Liver (tissue), 9 donors: ENCODE measurements around the gene OR52A1. TPM values are rescaled to one million over a fixed set of nuclear protein-coding genes. Genes with fewer than 3 reads are reported as not detected.

Experiments
- DNase-seq: peaks from one replicate; pipeline ENCODE4 v3.0.0-alpha.2; 2017; ENCODE audit warnings: low spot score
- H3K27ac ChIP-seq, 2 donors: one replicate each; pipeline ENCODE4 v1.7.0; 2013; ENCODE audit warnings: inconsistent platforms in 2 of 2, low read length in 2 of 2, control low read depth in 1 of 2, low read depth in 1 of 2, mild to moderate bottlenecking in 1 of 2
- H3K27me3 ChIP-seq, 4 donors: one replicate each; pipeline versions ENCODE4 v1.6.1 to v1.7.0; 2013; ENCODE audit warnings: low read length in 3 of 4, inconsistent platforms in 1 of 4, mild to moderate bottlenecking in 1 of 4, moderate library complexity in 1 of 4; ENCODE audit not compliant: control insufficient read depth in 4 of 4, insufficient read depth in 4 of 4
- H3K36me3 ChIP-seq, 4 donors: one replicate each; pipeline versions ENCODE4 v1.6.1 to v1.7.0; 2013; ENCODE audit warnings: low read length in 3 of 4, mild to moderate bottlenecking in 3 of 4, low read depth in 1 of 4, moderate library complexity in 1 of 4; ENCODE audit not compliant: control insufficient read depth in 4 of 4, insufficient read depth in 3 of 4
- H3K4me1 ChIP-seq, 4 donors: one replicate each; pipeline versions ENCODE4 v1.6.1 to v1.7.0; 2013; ENCODE audit warnings: low read length in 3 of 4, mild to moderate bottlenecking in 3 of 4, moderate library complexity in 1 of 4; ENCODE audit not compliant: control insufficient read depth in 4 of 4, insufficient read depth in 4 of 4
- H3K4me3 ChIP-seq, 3 donors: one replicate each; pipeline versions ENCODE4 v1.6.1 to v1.7.0; 2013; ENCODE audit warnings: low read length in 3 of 3, control low read depth in 1 of 3, low read depth in 1 of 3, mild to moderate bottlenecking in 1 of 3
- H3K9ac ChIP-seq, 2 donors: one replicate each; pipeline ENCODE4 v1.7.0; 2013; ENCODE audit warnings: low read length in 2 of 2, mild to moderate bottlenecking in 2 of 2, moderate library complexity in 2 of 2, control low read depth in 1 of 2, low read depth in 1 of 2
- H3K9me3 ChIP-seq, 4 donors: one replicate each; pipeline versions ENCODE4 v1.6.1 to v1.7.0; 2013; ENCODE audit warnings: low read length in 3 of 4; ENCODE audit not compliant: control insufficient read depth in 4 of 4
- ATF3 ChIP-seq: IDR thresholded peaks from 2 replicates; pipeline ENCODE4 v1.6.1; 2016; ENCODE audit warnings: antibody characterized with exemption
- CTCF ChIP-seq: fragments of 150-350 bp; IDR thresholded peaks from 2 replicates; pipeline ENCODE4 v1.5.1; 2017; ENCODE audit warnings: improper control_type of control experiment, low read depth, low read length; ENCODE audit not compliant: missing input control
- EGR1 ChIP-seq, 2 donors: IDR thresholded peaks; 2 replicates each; pipeline ENCODE4 v1.6.1; 2016 to 2018; ENCODE audit warnings: antibody characterized with exemption in 2 of 2, low read depth in 2 of 2
- FOXA1 ChIP-seq: IDR thresholded peaks from 2 replicates; pipeline ENCODE4 v1.6.1; 2016; ENCODE audit warnings: antibody characterized with exemption
- FOXA2 ChIP-seq: IDR thresholded peaks from 2 replicates; pipeline ENCODE4 v1.6.1; 2016; ENCODE audit warnings: antibody characterized with exemption
- GABPA ChIP-seq, 2 donors: IDR thresholded peaks in 1 of 2; conservative IDR thresholded peaks in 1 of 2; 2 replicates each; pipeline ENCODE4 v1.6.1; 2016; ENCODE audit warnings: antibody characterized with exemption in 2 of 2, mild to moderate bottlenecking in 1 of 2, moderate library complexity in 1 of 2
- HNF4A ChIP-seq, 2 donors: conservative IDR thresholded peaks; 2 replicates each; pipeline ENCODE4 v1.6.1; 2016; ENCODE audit warnings: antibody characterized with exemption in 2 of 2, mild to moderate bottlenecking in 2 of 2
- HNF4G ChIP-seq: IDR thresholded peaks from 2 replicates; pipeline ENCODE4 v1.6.1; 2016; ENCODE audit warnings: antibody characterized with exemption
- JUND ChIP-seq, 2 donors: IDR thresholded peaks; 2 replicates each; pipeline ENCODE4 v1.6.1; 2016; ENCODE audit warnings: antibody characterized with exemption in 2 of 2
- MAX ChIP-seq: IDR thresholded peaks from 2 replicates; pipeline ENCODE4 v1.6.1; 2016; ENCODE audit warnings: antibody characterized with exemption
- NR2F2 ChIP-seq: IDR thresholded peaks from 2 replicates; pipeline ENCODE4 v1.6.1; 2016; ENCODE audit warnings: antibody characterized with exemption
- RAD21 ChIP-seq, 2 donors: IDR thresholded peaks; 2 replicates each; pipeline ENCODE4 v1.6.1; 2016; ENCODE audit warnings: antibody characterized with exemption in 2 of 2, mild to moderate bottlenecking in 2 of 2
- REST ChIP-seq: IDR thresholded peaks from 2 replicates; pipeline ENCODE4 v1.6.1; 2016; ENCODE audit warnings: antibody characterized with exemption, mild to moderate bottlenecking
- RXRA ChIP-seq, 2 donors: IDR thresholded peaks; 2 replicates each; pipeline ENCODE4 v1.6.1; 2017 to 2018; ENCODE audit warnings: antibody characterized with exemption in 2 of 2, mild to moderate bottlenecking in 1 of 2
- SP1 ChIP-seq: IDR thresholded peaks from 2 replicates; pipeline ENCODE4 v1.6.1; 2018; ENCODE audit warnings: antibody characterized with exemption, mild to moderate bottlenecking
- TAF1 ChIP-seq: conservative IDR thresholded peaks from 2 replicates; pipeline ENCODE4 v1.6.1; 2016; ENCODE audit warnings: antibody characterized with exemption, mild to moderate bottlenecking
- YY1 ChIP-seq: IDR thresholded peaks from 2 replicates; pipeline ENCODE4 v1.6.1; 2016; ENCODE audit warnings: antibody characterized with exemption, mild to moderate bottlenecking
- ZBTB33 ChIP-seq: IDR thresholded peaks from 2 replicates; pipeline ENCODE4 v1.6.1; 2016; ENCODE audit warnings: antibody characterized with exemption
- WGBS: extraction: QIAGEN DNeasy Blood & Tissue Kit; methylation state at CpG from one replicate; pipeline ENCODE4 v1.1.7; 2013; 5-methylcytosine and 5-hydroxymethylcytosine counted together
- polyA plus RNA-seq, 2 donors: library from polyadenylated mRNA; stranded (reverse) in 1 of 2; unstranded in 1 of 2; fragments of 200-250 nt in 1 of 2; fragments of >200 nt in 1 of 2; fragmentation: Nextera tagmentation in 1 of 2; extraction: Ambion mirVana in 1 of 2; gene quantifications; one replicate each; pipeline versions ENCODE4 v1.2.1 to v1.2.3, GENCODE V29; 2013 to 2015
- total RNA-seq, 2 donors: library from RNA; depleted of rRNA; stranded (reverse); fragments of >200 nt; gene quantifications; one replicate each; pipeline ENCODE4 v1.2.3, GENCODE V29; 2014
- donor health status: healthy.
- donor health status: healthy.
- donor health status: healthy.
- donor health status: healthy.
- donor health status: healthy.

The OR52A1 gene
- total and polyA plus RNA-seq, 4 donors: not detected

- Histone ChIP-seq H3K27me3 (peaks cover 0 to 2% (median 0%) of the 10 kb centered on the region in 4 donors), H3K27ac (no peak within 1 kb of the TSS), H3K9me3 (no peaks in the 10 kb centered on the region), H3K36me3 (no peaks in the 10 kb centered on the region), H3K4me3 (no peak within 1 kb of the TSS), H3K9ac (no peak within 1 kb of the TSS), H3K4me1 (no peaks in the 10 kb centered on the region)
- DNase-seq: no peak
- WGBS: 85% methylated on average over 2 of the region's 2 CpGs
- TF ChIP-seq CTCF: no peak
- no peak for TF ChIP-seq NR2F2
- TF ChIP-seq YY1: no peak
- no peak for TF ChIP-seq ATF3
- TF ChIP-seq HNF4A (conservative IDR thresholded peaks at IDR 0.05): no peak
- TF ChIP-seq JUND (IDR thresholded peaks at IDR 0.05): no peak
- TF ChIP-seq GABPA (IDR thresholded peaks at IDR 0.05 in 1 of 2, conservative IDR thresholded peaks at IDR 0.05 in 1 of 2): no peak
- no peak for TF ChIP-seq EGR1 (IDR thresholded peaks at IDR 0.05; ENCODE audit: low read depth in 2 of 2)
- TF ChIP-seq RAD21 (IDR thresholded peaks at IDR 0.05): no peak
- no peak for TF ChIP-seq FOXA2
- no peak for TF ChIP-seq TAF1
Measured at GRCh38 chr11:5137996-5138395, 16.6 kb downstream of the OR52A1 start, which contains the start of gene OR52A5. Gene OR52A5, minus strand, starts transcription at chr11:5138356. Its CDS starts 5,714 bp downstream, at chr11:5132642.

- H3K27me3 ChIP-seq: peaks cover 0 to 7% (median 0%) of the 10 kb centered on the region in 4 donors
- H3K4me1 ChIP-seq: no peaks in the 10 kb centered on the region
- H3K9ac ChIP-seq: no peak overlapping the region
- no peak overlapping the region for H3K27ac ChIP-seq
- WGBS: 78% methylated on average over 1 of the region's 1 CpG
- no peak overlapping the region for H3K4me3 ChIP-seq
- no peaks in the 10 kb centered on the region for H3K36me3 ChIP-seq
- TF ChIP-seq FOXA2: no peak
- no peak for TF ChIP-seq MAX
- TF ChIP-seq EGR1 (IDR thresholded peaks at IDR 0.05; ENCODE audit: low read depth in 2 of 2): no peak
- TF ChIP-seq ATF3: no peak
- TF ChIP-seq RXRA (IDR thresholded peaks at IDR 0.05): no peak
- no peak for TF ChIP-seq GABPA (IDR thresholded peaks at IDR 0.05 in 1 of 2, conservative IDR thresholded peaks at IDR 0.05 in 1 of 2)
- no peak for TF ChIP-seq REST
- no peak for TF ChIP-seq RAD21 (IDR thresholded peaks at IDR 0.05)
- no peak for TF ChIP-seq ZBTB33
- TF ChIP-seq HNF4G: no peak
- TF ChIP-seq JUND (IDR thresholded peaks at IDR 0.05): no peak
- TF ChIP-seq SP1: no peak
- no peak for TF ChIP-seq FOXA1
- TF ChIP-seq NR2F2: no peak
- TF ChIP-seq TAF1: no peak
- DNase-seq: no peak
- no peaks in the 10 kb centered on the region for H3K9me3 ChIP-seq
Measured at GRCh38 chr11:5137014-5137413, 17.5 kb downstream of the OR52A1 start.
